Gastrocnemius medialis (tissue), 4 donors: ENCODE measurements around the gene CD82. TPM values are rescaled to one million over a fixed set of nuclear protein-coding genes. Genes with fewer than 3 reads are reported as not detected.

Source experiments
- ATAC-seq, 2 donors: fragments of 150-250 bp; one replicate each; pipeline ENCODE4 v1.9.1; 2016
- DNase-seq, 2 donors: peaks; one replicate each; pipeline ENCODE4 v3.0.0-alpha.2; 2019
- H3K27ac ChIP-seq, 4 donors: fragments of 200-600 bp; sonication (generic); 1 replicate in 1 of 4; 2 replicates in 3 of 4; pipeline ENCODE4 v1.5.1; 2016 to 2018; ENCODE audit warnings: mild to moderate bottlenecking in 2 of 4, moderate library complexity in 1 of 4
- H3K27me3 ChIP-seq, 3 donors: fragments of 200-600 bp; sonication (generic) in 2 of 3; 1 replicate in 1 of 3; 2 replicates in 2 of 3; pipeline versions ENCODE4 v1.5.1 to v1.6.0; 2016 to 2019; ENCODE audit warnings: mild to moderate bottlenecking in 1 of 3, moderate library complexity in 1 of 3
- H3K36me3 ChIP-seq, 2 donors: fragments of 200-600 bp; sonication (generic) in 1 of 2; one replicate each; pipeline ENCODE4 v1.5.1; 2017 to 2018
- H3K4me1 ChIP-seq, 2 donors: fragments of 200-600 bp; sonication (generic) in 1 of 2; one replicate each; pipeline ENCODE4 v1.5.1; 2016 to 2017; ENCODE audit warnings: mild to moderate bottlenecking in 2 of 2
- H3K4me3 ChIP-seq, 4 donors: fragments of 200-600 bp; sonication (generic) in 3 of 4; 1 replicate in 1 of 4; 2 replicates in 3 of 4; pipeline ENCODE4 v1.5.1; 2016 to 2019; ENCODE audit warnings: mild to moderate bottlenecking in 2 of 4
- H3K9me3 ChIP-seq, 3 donors: fragments of 200-600 bp; sonication (generic) in 2 of 3; 1 replicate in 1 of 3; 2 replicates in 2 of 3; pipeline ENCODE4 v1.5.1; 2016 to 2019
- POLR2A ChIP-seq, 2 donors: fragments of 450-650 bp; IDR thresholded peaks; one replicate each; pipeline ENCODE4 v1.6.1; 2017; ENCODE audit warnings: antibody characterized with exemption in 2 of 2, mild to moderate bottlenecking in 2 of 2, moderate library complexity in 2 of 2
- in situ Hi-C, 4 donors: fragments of 200-750 bp; cut with MboI; loops; one replicate each; pipeline versions ENCODE4 v1.15.0 to v1.8.0; 2017; ENCODE audit warnings: low sequenced_read_pairs in 4 of 4
- intact Hi-C: fragments of 100-400 bp; cut with DNase I; formaldehyde crosslinking; loops from one replicate; pipeline ENCODE4 v1.15.1; 2023; ENCODE audit warnings: low total_unique reads
- total RNA-seq, 4 donors: library from RNA; depleted of rRNA; stranded (reverse); fragments of >200 nt; gene quantifications; one replicate each; pipeline versions ENCODE4 v1.1.0 to v1.2.3, GENCODE V29; 2016
- TF ChIP-seq, protein P1 (sequence below), 5 experiments: fragments of 450-650 bp in 3 of 5; fragments of 200-600 bp in 2 of 5; sonication (generic) in 2 of 5; IDR thresholded peaks in 4 of 5; conservative IDR thresholded peaks in 1 of 5; 1 replicate in 4 of 5; 2 replicates in 1 of 5; pipeline ENCODE4 v1.5.1; 2016 to 2019; ENCODE audit warnings: antibody characterized with exemption in 5 of 5, mild to moderate bottlenecking in 3 of 5, moderate library complexity in 3 of 5

CD82 gene
- total RNA-seq, 4 donors from 2014 or later, result 4.5 to 17.5 (median 13.5) TPM

DNA sequence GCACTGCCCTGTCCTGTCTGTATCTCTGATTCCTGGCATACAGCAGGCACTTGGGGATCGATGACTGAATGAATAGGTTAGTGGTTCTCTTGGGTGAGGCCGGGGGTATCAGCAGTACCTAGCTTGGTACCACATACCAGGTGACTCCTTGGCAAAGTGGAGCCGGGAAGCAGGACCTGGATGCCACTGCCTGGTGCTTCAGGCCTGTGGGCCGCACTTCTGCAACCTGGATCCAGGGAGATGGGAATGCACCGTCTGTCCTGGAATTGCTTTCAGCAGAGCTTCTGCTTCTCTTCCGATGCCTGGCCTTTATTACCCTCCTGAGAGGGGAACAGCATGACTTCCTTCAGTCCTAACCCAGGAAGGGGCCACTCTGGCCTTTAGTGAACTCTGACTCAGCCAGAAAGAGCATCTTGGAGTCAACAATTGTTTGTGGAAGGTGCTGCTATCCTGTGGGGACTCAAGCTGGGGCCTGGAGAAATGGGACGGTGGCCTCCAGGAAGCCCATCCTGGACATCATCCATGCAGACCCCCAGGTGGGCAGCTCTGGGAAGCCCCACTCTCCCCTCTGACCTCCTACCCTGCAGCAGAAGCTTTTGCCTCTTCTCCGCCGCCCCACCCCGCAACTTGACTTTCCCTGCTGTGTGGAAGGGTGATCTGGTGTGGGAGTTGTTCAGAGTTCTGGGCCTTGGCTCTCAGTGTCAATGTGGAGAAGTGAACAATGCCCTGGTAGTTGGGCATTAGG, 5.1 kb downstream of the CD82 start:
- peaks cover 21 to 24% of the 10 kb centered on the region in 2 donors for H3K4me1 ChIP-seq
- H3K36me3 ChIP-seq, result no peaks in the 10 kb centered on the region
- H3K9me3 ChIP-seq, result no peaks in the 10 kb centered on the region
- H3K4me3 ChIP-seq, result no peak overlapping the region
- in situ Hi-C loops, result no loop called here
- H3K27ac ChIP-seq, result peak overlapping the region in 3 of 4 donors; percentile 21 to 82 (median 47)
- ATAC-seq (no peak), DNase-seq (no peak)
- intact Hi-C loops, result no loop called here
- TF ChIP-seq POLR2A (IDR thresholded peaks at IDR 0.05), result no peak
- TF ChIP-seq, protein P1, sequence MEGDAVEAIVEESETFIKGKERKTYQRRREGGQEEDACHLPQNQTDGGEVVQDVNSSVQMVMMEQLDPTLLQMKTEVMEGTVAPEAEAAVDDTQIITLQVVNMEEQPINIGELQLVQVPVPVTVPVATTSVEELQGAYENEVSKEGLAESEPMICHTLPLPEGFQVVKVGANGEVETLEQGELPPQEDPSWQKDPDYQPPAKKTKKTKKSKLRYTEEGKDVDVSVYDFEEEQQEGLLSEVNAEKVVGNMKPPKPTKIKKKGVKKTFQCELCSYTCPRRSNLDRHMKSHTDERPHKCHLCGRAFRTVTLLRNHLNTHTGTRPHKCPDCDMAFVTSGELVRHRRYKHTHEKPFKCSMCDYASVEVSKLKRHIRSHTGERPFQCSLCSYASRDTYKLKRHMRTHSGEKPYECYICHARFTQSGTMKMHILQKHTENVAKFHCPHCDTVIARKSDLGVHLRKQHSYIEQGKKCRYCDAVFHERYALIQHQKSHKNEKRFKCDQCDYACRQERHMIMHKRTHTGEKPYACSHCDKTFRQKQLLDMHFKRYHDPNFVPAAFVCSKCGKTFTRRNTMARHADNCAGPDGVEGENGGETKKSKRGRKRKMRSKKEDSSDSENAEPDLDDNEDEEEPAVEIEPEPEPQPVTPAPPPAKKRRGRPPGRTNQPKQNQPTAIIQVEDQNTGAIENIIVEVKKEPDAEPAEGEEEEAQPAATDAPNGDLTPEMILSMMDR (IDR thresholded peaks at IDR 0.05 in 4 of 5, conservative IDR thresholded peaks at IDR 0.05 in 1 of 5), result no peak
- H3K27me3 ChIP-seq, result no peaks in the 10 kb centered on the region

DNA sequence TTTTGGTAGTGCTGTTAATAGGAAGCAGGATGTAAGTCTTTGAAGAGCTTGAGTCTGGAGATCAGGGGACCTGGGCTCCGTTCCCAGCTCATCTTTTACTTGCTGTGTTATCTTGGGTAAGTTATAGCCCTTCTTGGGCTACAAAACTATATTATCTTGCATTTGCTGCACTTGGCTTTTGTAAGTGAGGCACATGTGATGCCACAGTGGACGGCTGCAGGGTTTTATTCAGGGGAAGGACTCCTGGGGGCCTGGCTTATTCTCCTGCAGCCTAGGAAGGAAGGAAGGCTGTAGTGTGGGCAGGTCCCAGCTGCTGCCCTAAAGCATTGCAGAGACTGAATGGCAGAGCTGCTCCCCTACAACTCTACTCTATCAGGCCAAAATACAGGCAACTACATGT, 6.4 kb downstream of the CD82 start:
- H3K36me3 ChIP-seq, result no peaks in the 10 kb centered on the region
- TF ChIP-seq, protein P1 (IDR thresholded peaks at IDR 0.05 in 4 of 5, conservative IDR thresholded peaks at IDR 0.05 in 1 of 5), result no peak
- TF ChIP-seq POLR2A (IDR thresholded peaks at IDR 0.05), result no peak
- no peaks in the 10 kb centered on the region for H3K27me3 ChIP-seq
- no peak for DNase-seq
- H3K9me3 ChIP-seq, result no peaks in the 10 kb centered on the region
- in situ Hi-C loops, result no loop called here
- H3K4me1 ChIP-seq, result peaks cover 10 to 19% of the 10 kb centered on the region in 2 donors
- no peak overlapping the region for H3K27ac ChIP-seq
- H3K4me3 ChIP-seq, result no peak overlapping the region
- no peak for ATAC-seq
- intact Hi-C loops, result no loop called here

DNA sequence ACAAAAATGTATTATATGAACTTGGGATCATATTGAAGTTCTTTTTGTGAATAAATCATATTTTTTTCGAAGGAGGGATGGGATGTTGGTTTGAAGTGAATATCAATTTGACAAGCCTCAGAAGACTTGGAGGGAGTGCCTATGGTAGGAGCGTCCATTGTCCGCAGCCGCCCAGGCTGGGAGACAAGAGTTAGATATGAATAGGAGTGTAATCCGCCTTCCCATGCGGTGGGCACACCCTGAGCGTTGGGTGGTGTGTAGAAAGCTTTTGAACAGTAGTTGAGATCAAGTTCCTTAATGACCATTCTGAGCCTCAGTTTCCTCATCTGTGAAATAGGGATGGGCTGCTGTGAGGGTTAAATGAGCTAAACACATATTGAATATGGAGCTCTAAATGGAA, 7.0 kb downstream of the CD82 start:
- no peak for TF ChIP-seq POLR2A (IDR thresholded peaks at IDR 0.05)
- TF ChIP-seq, protein P1 (IDR thresholded peaks at IDR 0.05 in 4 of 5, conservative IDR thresholded peaks at IDR 0.05 in 1 of 5), result no peak
- in situ Hi-C loops (no loop called here), intact Hi-C loops (no loop called here)
- H3K36me3 ChIP-seq, result no peaks in the 10 kb centered on the region
- no peaks in the 10 kb centered on the region for H3K9me3 ChIP-seq
- no peak for DNase-seq
- H3K4me1 ChIP-seq, result peaks cover 6 to 19% of the 10 kb centered on the region in 2 donors
- H3K27ac ChIP-seq, result no peak overlapping the region
- H3K4me3 ChIP-seq, result no peak overlapping the region
- no peaks in the 10 kb centered on the region for H3K27me3 ChIP-seq
- no peak for ATAC-seq

DNA sequence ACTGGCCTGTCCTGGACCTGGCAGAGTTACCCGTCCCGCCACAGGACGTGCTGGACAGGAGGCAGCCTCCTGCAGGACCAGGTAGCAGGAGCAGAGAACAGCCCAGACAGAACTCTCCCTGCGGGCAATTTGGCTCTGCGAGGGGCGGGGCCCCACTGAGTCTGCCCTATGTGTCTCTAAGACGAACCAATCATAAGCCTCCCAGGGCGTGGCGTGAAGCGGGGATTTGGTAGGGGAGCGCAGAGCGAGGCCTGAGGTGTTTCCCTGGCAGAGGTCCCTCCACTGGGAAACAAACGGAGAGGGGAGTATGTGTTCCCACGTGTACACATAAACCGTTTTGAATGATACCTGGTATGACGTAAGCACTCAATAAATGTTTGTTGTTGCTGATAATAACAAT, 7.4 kb downstream of the CD82 start:
- intact Hi-C loops (no loop called here), in situ Hi-C loops (no loop called here)
- no peak for ATAC-seq
- Histone ChIP-seq H3K4me3 (no peak overlapping the region), H3K27ac (no peak overlapping the region), H3K9me3 (no peaks in the 10 kb centered on the region), H3K27me3 (no peaks in the 10 kb centered on the region), H3K4me1 (peaks cover 9 to 19% of the 10 kb centered on the region in 2 donors), H3K36me3 (no peaks in the 10 kb centered on the region)
- no peak for DNase-seq
- TF ChIP-seq, protein P1 (IDR thresholded peaks at IDR 0.05 in 4 of 5, conservative IDR thresholded peaks at IDR 0.05 in 1 of 5), result no peak
- no peak for TF ChIP-seq POLR2A (IDR thresholded peaks at IDR 0.05)
